HepG2 (cell line): Measurements from ENCODE around the gene PRR35. TPM values are rescaled to one million over a fixed set of nuclear protein-coding genes. Genes with fewer than 3 reads are reported as not detected.

ENCODE experiments used
- AKAP8 ChIP-seq: sonication (generic); formaldehyde crosslinking; IDR thresholded peaks from 2 replicates; pipeline ENCODE4 v1.5.1; 2020; ENCODE audit warnings: mild to moderate bottlenecking, missing genetic modification reagents
- DMAP1 ChIP-seq: IDR thresholded peaks from 2 replicates; pipeline ENCODE4 v1.6.1; 2016
- FOXK1 ChIP-seq: sonication (generic); formaldehyde crosslinking; IDR thresholded peaks from 2 replicates; pipeline ENCODE4 v1.4.0; 2020; ENCODE audit warnings: low read depth, missing genetic modification reagents, borderline replicate concordance
- NAIF1 ChIP-seq: sonication (generic); formaldehyde crosslinking; IDR thresholded peaks from 2 replicates; pipeline ENCODE4 v1.5.0; 2020; ENCODE audit warnings: mild to moderate bottlenecking, missing genetic modification reagents, borderline replicate concordance
- PTBP1 ChIP-seq: fragments of 200-400 bp; formaldehyde crosslinking; IDR thresholded peaks from 2 replicates; pipeline ENCODE4 v1.6.1; 2018; ENCODE audit warnings: low read length, low read depth; ENCODE audit not compliant: poor library complexity, severe bottlenecking
- RBM39 ChIP-seq: fragments of 200-400 bp; formaldehyde crosslinking; IDR thresholded peaks from one replicate; pipeline ENCODE4 v1.6.1; 2018; ENCODE audit warnings: antibody characterized with exemption, mild to moderate bottlenecking, low read depth, low read length; ENCODE audit not compliant: poor library complexity, severe bottlenecking
- SNRNP70 ChIP-seq: fragments of 200-400 bp; formaldehyde crosslinking; IDR thresholded peaks from 2 replicates; pipeline ENCODE4 v1.6.1; 2017; ENCODE audit warnings: mild to moderate bottlenecking, low read depth, low read length, moderate library complexity
- ZEB1 ChIP-seq: IDR thresholded peaks from 2 replicates; pipeline ENCODE4 v1.6.1; 2012; ENCODE audit warnings: mild to moderate bottlenecking, low read depth, inconsistent platforms; ENCODE audit not compliant: insufficient replicate concordance
- ZNF274 ChIP-seq: sonication (generic); formaldehyde crosslinking; IDR thresholded peaks from 2 replicates; pipeline ENCODE4 v1.5.1; 2020; ENCODE audit warnings: mild to moderate bottlenecking, missing genetic modification reagents
- ZNF33A ChIP-seq: sonication (generic); formaldehyde crosslinking; IDR thresholded peaks from 2 replicates; pipeline ENCODE4 v1.5.1; 2020; ENCODE audit warnings: missing genetic modification reagents, mild to moderate bottlenecking, moderate library complexity, borderline replicate concordance
- ZNF501 ChIP-seq: sonication (generic); formaldehyde crosslinking; IDR thresholded peaks from 2 replicates; pipeline ENCODE4 v1.5.1; 2020; ENCODE audit warnings: mild to moderate bottlenecking, moderate library complexity, missing genetic modification reagents
- ZNF556 ChIP-seq: sonication (generic); formaldehyde crosslinking; IDR thresholded peaks from 2 replicates; pipeline ENCODE4 v1.4.0; 2020; ENCODE audit warnings: mild to moderate bottlenecking, missing genetic modification reagents, borderline replicate concordance
- ZNF605 ChIP-seq: sonication (generic); formaldehyde crosslinking; IDR thresholded peaks from 2 replicates; pipeline ENCODE4 v1.8.0; 2022; ENCODE audit warnings: mild to moderate bottlenecking, missing genetic modification reagents
- ZNF747 ChIP-seq: sonication (generic); formaldehyde crosslinking; IDR thresholded peaks from 2 replicates; pipeline ENCODE4 v1.8.1; 2023; ENCODE audit warnings: missing genetic modification reagents, mild to moderate bottlenecking, borderline replicate concordance
- ZNF792 ChIP-seq: IDR thresholded peaks from 2 replicates; pipeline ENCODE4 v1.6.1; 2016
- polyA plus RNA-seq, 8 experiments: library from polyadenylated mRNA; depleted of rRNA in 3 of 8; stranded (reverse) in 7 of 8; unstranded in 1 of 8; fragments of >200 nt; fragmentation: Illumina TruSeq in 4 of 8; extraction: Trizol in 4 of 8; gene quantifications; 2 replicates each; pipeline versions ENCODE4 v1.2.1 to v1.2.3, GENCODE V29; 2011 to 2016; ENCODE audit warnings: low read depth in 4 of 8, missing spikeins in 1 of 8, mixed read lengths in 1 of 8; ENCODE audit not compliant: insufficient read depth in 1 of 8
- total RNA-seq, 5 experiments: library from RNA; depleted of rRNA; stranded (reverse); fragments of >200 nt; fragmentation: Illumina TruSeq; extraction: Trizol; gene quantifications; 2 replicates each; pipeline ENCODE4 v1.2.3, GENCODE V29; 2016; ENCODE audit warnings: low read depth in 1 of 5
- TF ChIP-seq, protein P1 (sequence below): sonication (generic); formaldehyde crosslinking; IDR thresholded peaks from 2 replicates; pipeline ENCODE4 v1.5.1; 2020; ENCODE audit warnings: mild to moderate bottlenecking, missing genetic modification reagents, moderate library complexity
- TF ChIP-seq, protein P2 (sequence below): sonication (generic); formaldehyde crosslinking; IDR thresholded peaks from 2 replicates; pipeline ENCODE4 v1.5.0; 2020; ENCODE audit warnings: mild to moderate bottlenecking, missing genetic modification reagents, moderate library complexity
- TF ChIP-seq, protein P3 (sequence below): IDR thresholded peaks from 2 replicates; pipeline ENCODE4 v1.6.1; 2016; ENCODE audit warnings: missing compliant biosample characterization, missing genetic modification reagents, borderline replicate concordance
- TF ChIP-seq, protein P4 (sequence below): sonication (generic); formaldehyde crosslinking; IDR thresholded peaks from 2 replicates; pipeline ENCODE4 v1.4.0; 2020; ENCODE audit warnings: missing genetic modification reagents
- TF ChIP-seq, protein P5 (sequence below): sonication (generic); formaldehyde crosslinking; IDR thresholded peaks from 2 replicates; pipeline ENCODE4 v1.5.0; 2020; ENCODE audit warnings: mild to moderate bottlenecking, missing genetic modification reagents

PRR35 gene
- total and polyA plus RNA-seq, 2 of the 13 experiments (the other 11 are each of a cell fraction or from before 2014, with no cell fraction given) = 0.07 to 0.16 TPM

DNA sequence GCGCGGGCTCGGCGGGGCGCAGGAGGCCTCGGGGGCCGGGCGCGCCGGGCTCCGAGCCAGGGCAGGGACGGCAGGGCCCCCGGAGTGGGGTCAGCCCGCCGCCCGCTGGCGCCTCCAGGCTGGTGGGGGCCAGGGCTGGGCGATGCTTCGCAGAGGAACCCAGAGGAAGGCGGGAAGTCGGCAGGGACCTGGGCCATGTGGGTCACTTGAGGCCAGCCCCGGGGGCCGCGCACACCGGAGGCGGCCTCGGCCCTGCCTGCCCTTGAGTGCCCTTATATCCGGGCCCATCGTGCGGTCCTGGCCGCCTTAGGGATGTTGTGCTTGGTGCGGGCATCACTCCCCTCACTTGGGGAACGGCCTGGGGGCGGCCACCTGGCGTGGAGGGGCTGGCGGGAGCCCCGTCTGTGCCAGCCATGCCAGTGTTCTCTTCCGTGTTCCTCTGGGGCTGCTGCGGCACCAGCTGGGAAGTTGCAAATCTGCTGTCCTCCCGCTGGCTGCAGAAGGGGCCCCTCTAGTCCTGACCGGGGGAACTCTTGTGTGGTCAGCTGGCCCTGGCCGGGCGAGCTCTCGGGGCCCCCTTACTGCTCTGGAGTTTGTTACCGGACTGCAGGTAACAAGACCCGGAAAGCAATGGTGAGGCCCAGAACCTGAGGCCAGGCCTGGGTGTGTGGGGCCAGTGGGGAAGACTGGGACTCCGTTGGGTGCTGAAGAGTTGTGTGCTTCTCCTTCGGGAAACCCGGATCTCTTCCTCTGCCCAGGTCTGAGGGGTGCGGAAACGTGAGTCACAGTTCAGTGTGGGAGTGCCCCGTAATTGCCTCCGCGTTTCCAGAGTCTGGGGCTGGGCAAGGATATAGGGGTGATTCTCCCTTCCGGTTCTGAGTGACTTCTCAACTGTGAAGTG is 31.8 kb upstream of the PRR35 start (continued):
- TF ChIP-seq, protein P1, sequence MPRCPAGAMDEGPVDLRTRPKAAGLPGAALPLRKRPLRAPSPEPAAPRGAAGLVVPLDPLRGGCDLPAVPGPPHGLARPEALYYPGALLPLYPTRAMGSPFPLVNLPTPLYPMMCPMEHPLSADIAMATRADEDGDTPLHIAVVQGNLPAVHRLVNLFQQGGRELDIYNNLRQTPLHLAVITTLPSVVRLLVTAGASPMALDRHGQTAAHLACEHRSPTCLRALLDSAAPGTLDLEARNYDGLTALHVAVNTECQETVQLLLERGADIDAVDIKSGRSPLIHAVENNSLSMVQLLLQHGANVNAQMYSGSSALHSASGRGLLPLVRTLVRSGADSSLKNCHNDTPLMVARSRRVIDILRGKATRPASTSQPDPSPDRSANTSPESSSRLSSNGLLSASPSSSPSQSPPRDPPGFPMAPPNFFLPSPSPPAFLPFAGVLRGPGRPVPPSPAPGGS = no peak
- TF ChIP-seq NAIF1 = peak; percentile 91; the same call in 1 of the 2 replicates
- TF ChIP-seq DMAP1 = peak; percentile 51; the same call in 1 of the 2 replicates
- no peak for TF ChIP-seq ZNF274 (CRISPR knock-in tag)
- peak; percentile 45; the same call in 1 of the 2 replicates for TF ChIP-seq FOXK1 (CRISPR knock-in tag)
- TF ChIP-seq, protein P2, sequence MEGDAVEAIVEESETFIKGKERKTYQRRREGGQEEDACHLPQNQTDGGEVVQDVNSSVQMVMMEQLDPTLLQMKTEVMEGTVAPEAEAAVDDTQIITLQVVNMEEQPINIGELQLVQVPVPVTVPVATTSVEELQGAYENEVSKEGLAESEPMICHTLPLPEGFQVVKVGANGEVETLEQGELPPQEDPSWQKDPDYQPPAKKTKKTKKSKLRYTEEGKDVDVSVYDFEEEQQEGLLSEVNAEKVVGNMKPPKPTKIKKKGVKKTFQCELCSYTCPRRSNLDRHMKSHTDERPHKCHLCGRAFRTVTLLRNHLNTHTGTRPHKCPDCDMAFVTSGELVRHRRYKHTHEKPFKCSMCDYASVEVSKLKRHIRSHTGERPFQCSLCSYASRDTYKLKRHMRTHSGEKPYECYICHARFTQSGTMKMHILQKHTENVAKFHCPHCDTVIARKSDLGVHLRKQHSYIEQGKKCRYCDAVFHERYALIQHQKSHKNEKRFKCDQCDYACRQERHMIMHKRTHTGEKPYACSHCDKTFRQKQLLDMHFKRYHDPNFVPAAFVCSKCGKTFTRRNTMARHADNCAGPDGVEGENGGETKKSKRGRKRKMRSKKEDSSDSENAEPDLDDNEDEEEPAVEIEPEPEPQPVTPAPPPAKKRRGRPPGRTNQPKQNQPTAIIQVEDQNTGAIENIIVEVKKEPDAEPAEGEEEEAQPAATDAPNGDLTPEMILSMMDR (CRISPR knock-in tag) = no peak
- no peak for TF ChIP-seq ZNF33A (CRISPR knock-in tag)
- peak; percentile 32; the same call in 1 of the 2 replicates for TF ChIP-seq ZNF501
- TF ChIP-seq SNRNP70 = no peak
- no peak for TF ChIP-seq ZNF792 (CRISPR knock-in tag)
- 0 out of 2 replicates have a peak, but pooled peaks have one; percentile 40 for TF ChIP-seq ZNF605
- TF ChIP-seq, protein P3, sequence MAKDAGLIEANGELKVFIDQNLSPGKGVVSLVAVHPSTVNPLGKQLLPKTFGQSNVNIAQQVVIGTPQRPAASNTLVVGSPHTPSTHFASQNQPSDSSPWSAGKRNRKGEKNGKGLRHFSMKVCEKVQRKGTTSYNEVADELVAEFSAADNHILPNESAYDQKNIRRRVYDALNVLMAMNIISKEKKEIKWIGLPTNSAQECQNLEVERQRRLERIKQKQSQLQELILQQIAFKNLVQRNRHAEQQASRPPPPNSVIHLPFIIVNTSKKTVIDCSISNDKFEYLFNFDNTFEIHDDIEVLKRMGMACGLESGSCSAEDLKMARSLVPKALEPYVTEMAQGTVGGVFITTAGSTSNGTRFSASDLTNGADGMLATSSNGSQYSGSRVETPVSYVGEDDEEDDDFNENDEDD (CRISPR knock-in tag) = peak; percentile 71; the same call in 1 of the 2 replicates
- no peak for TF ChIP-seq ZNF747 (CRISPR knock-in tag)
- peak; percentile 16 for TF ChIP-seq RBM39
- no peak for TF ChIP-seq ZEB1
- no peak for TF ChIP-seq AKAP8 (CRISPR knock-in tag)
- TF ChIP-seq, protein P4, sequence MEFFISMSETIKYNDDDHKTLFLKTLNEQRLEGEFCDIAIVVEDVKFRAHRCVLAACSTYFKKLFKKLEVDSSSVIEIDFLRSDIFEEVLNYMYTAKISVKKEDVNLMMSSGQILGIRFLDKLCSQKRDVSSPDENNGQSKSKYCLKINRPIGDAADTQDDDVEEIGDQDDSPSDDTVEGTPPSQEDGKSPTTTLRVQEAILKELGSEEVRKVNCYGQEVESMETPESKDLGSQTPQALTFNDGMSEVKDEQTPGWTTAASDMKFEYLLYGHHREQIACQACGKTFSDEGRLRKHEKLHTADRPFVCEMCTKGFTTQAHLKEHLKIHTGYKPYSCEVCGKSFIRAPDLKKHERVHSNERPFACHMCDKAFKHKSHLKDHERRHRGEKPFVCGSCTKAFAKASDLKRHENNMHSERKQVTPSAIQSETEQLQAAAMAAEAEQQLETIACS (CRISPR knock-in tag) = 0 out of 2 replicates have a peak, but pooled peaks have one; percentile 17
- TF ChIP-seq, protein P5, sequence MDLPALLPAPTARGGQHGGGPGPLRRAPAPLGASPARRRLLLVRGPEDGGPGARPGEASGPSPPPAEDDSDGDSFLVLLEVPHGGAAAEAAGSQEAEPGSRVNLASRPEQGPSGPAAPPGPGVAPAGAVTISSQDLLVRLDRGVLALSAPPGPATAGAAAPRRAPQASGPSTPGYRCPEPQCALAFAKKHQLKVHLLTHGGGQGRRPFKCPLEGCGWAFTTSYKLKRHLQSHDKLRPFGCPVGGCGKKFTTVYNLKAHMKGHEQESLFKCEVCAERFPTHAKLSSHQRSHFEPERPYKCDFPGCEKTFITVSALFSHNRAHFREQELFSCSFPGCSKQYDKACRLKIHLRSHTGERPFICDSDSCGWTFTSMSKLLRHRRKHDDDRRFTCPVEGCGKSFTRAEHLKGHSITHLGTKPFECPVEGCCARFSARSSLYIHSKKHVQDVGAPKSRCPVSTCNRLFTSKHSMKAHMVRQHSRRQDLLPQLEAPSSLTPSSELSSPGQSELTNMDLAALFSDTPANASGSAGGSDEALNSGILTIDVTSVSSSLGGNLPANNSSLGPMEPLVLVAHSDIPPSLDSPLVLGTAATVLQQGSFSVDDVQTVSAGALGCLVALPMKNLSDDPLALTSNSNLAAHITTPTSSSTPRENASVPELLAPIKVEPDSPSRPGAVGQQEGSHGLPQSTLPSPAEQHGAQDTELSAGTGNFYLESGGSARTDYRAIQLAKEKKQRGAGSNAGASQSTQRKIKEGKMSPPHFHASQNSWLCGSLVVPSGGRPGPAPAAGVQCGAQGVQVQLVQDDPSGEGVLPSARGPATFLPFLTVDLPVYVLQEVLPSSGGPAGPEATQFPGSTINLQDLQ (CRISPR knock-in tag) = 0 out of 2 replicates have a peak, but pooled peaks have one; percentile 32
- no peak for TF ChIP-seq PTBP1
- TF ChIP-seq ZNF556 = no peak
